KMS-11 (cell line): ENCODE data around the gene IL10.

ENCODE experiments used
- H2AFZ ChIP-seq: fragments of 200-600 bp; sonication (generic); 2 replicates; pipeline ENCODE4 v1.6.1; 2016; ENCODE audit warnings: antibody characterized with exemption, mixed run types, low read depth
- H3K27ac ChIP-seq: fragments of 200-600 bp; sonication (generic); 2 replicates; pipeline ENCODE4 v1.6.1; 2016; ENCODE audit warnings: mild to moderate bottlenecking, mixed run types
- H3K27me3 ChIP-seq: fragments of 200-600 bp; sonication (generic); 2 replicates; pipeline ENCODE4 v1.6.1; 2017; ENCODE audit warnings: mild to moderate bottlenecking, low read depth, mixed run types, moderate library complexity; ENCODE audit not compliant: insufficient read depth
- H3K36me3 ChIP-seq: fragments of 200-600 bp; sonication (generic); 2 replicates; pipeline ENCODE4 v1.6.1; 2017; ENCODE audit warnings: mild to moderate bottlenecking, mixed run types; ENCODE audit not compliant: insufficient read depth
- H3K4me1 ChIP-seq: fragments of 200-600 bp; sonication (generic); 2 replicates; pipeline ENCODE4 v1.6.1; 2016; ENCODE audit warnings: mild to moderate bottlenecking, low read depth, mixed run types; ENCODE audit not compliant: poor library complexity, severe bottlenecking
- H3K4me2 ChIP-seq: fragments of 200-600 bp; sonication (generic); 2 replicates; pipeline ENCODE4 v1.7.0; 2016; ENCODE audit warnings: mild to moderate bottlenecking, mixed run types
- H3K4me3 ChIP-seq: fragments of 200-600 bp; sonication (generic); IDR thresholded peaks from 2 replicates; pipeline ENCODE4 v1.6.1; 2017; ENCODE audit warnings: low read depth, low read length, mixed read lengths; ENCODE audit not compliant: insufficient read depth
- H3K79me2 ChIP-seq: fragments of 200-600 bp; sonication (generic); 2 replicates; pipeline ENCODE4 v1.6.1; 2016; ENCODE audit warnings: low read depth, mixed run types; ENCODE audit not compliant: insufficient read depth
- H3K9ac ChIP-seq: fragments of 200-600 bp; sonication (generic); 2 replicates; pipeline ENCODE4 v1.6.1; 2016; ENCODE audit warnings: mild to moderate bottlenecking, mixed run types
- H4K20me1 ChIP-seq: fragments of 200-600 bp; sonication (generic); 2 replicates; pipeline ENCODE4 v1.6.1; 2016; ENCODE audit warnings: mild to moderate bottlenecking, mixed run types; ENCODE audit not compliant: insufficient read depth
- TF ChIP-seq, protein P1 (sequence below): fragments of 200-600 bp; sonication (generic); conservative IDR thresholded peaks from 2 replicates; pipeline ENCODE4 v1.6.1; 2017; ENCODE audit warnings: low read depth, mild to moderate bottlenecking, antibody characterized with exemption, low read length, moderate library complexity, mixed read lengths

The IL10 gene

DNA sequence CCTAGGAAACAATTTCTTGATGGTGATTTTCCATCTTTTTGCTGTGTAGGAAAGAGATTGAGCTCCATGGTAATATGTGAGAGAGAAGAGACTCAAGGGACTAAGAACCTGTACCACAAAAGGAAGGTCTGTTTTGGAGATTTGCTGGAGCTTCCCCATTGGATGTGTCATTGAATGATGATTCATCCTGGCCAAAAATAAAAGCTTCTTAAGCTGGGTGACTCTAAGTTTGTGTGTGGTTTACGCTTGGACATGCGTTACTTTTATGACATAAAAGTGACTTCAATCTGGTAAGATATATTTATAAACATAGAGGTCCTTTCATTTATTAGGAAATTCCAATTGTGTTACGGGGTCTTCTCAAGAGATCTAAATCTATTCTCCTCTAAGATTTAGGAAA lies 19.2 kb downstream of the IL10 start:
- Histone ChIP-seq H3K79me2 (no peaks in the 10 kb centered on the region), H4K20me1 (no peaks in the 10 kb centered on the region), H3K36me3 (no peaks in the 10 kb centered on the region), H3K9ac (no peak overlapping the region), H3K27me3 (no peaks in the 10 kb centered on the region), H3K4me1 (no peaks in the 10 kb centered on the region), H3K4me3 (no peak overlapping the region), H2AFZ (no peak overlapping the region), H3K4me2 (no peak overlapping the region), H3K27ac (no peak overlapping the region)
- TF ChIP-seq, protein P1, sequence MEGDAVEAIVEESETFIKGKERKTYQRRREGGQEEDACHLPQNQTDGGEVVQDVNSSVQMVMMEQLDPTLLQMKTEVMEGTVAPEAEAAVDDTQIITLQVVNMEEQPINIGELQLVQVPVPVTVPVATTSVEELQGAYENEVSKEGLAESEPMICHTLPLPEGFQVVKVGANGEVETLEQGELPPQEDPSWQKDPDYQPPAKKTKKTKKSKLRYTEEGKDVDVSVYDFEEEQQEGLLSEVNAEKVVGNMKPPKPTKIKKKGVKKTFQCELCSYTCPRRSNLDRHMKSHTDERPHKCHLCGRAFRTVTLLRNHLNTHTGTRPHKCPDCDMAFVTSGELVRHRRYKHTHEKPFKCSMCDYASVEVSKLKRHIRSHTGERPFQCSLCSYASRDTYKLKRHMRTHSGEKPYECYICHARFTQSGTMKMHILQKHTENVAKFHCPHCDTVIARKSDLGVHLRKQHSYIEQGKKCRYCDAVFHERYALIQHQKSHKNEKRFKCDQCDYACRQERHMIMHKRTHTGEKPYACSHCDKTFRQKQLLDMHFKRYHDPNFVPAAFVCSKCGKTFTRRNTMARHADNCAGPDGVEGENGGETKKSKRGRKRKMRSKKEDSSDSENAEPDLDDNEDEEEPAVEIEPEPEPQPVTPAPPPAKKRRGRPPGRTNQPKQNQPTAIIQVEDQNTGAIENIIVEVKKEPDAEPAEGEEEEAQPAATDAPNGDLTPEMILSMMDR, result no peak

DNA sequence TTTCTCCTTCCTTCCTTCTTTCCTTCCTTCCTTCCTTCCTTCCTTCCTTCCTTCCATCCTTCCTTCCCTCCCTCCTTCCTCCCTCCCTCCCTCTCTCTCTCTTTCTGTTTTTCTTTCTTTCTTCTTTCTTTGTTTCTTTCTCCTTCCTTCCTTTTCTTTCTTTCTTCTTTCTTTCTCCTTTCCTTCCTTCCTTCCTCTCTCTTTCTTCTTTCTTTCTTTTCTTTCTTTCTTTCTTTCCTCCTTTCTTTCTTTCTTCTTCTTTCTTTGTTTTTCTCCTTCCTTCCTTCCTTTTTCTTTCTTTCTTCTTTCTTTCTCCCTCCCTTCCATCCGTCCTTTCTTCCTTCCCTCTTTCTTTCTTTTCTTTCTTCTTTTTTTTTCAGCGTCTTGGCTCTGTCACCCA lies 19.8 kb downstream of the IL10 start:
- no peaks in the 10 kb centered on the region for H3K4me1 ChIP-seq
- TF ChIP-seq, protein P1, result no peak
- no peak overlapping the region for H3K4me2 ChIP-seq
- H3K9ac ChIP-seq, result no peak overlapping the region
- H3K27ac ChIP-seq, result no peak overlapping the region
- no peaks in the 10 kb centered on the region for H4K20me1 ChIP-seq
- H3K27me3 ChIP-seq, result no peaks in the 10 kb centered on the region
- H3K79me2 ChIP-seq, result no peaks in the 10 kb centered on the region
- H3K4me3 ChIP-seq, result no peak overlapping the region
- H3K36me3 ChIP-seq, result no peaks in the 10 kb centered on the region
- H2AFZ ChIP-seq, result no peak overlapping the region

DNA sequence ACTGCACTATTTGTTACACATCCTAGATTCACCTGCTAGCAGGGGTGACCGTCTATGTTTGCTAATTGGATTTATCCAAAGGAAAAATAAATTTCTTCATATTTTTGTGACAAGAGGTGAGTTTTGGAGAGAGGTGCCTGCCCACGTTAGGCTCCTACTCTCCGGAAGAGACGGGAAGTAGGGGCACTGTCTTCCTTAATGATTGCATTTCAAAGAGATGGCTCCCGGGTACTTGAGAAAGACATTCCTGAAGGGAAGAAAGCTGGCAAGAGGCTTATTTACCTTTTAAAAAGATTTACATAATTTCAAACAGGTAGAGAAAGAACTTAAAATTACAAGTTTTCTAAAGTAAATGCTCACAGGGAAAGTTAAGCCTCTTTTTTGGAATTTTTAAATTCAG lies 20.4 kb downstream of the IL10 start:
- Histone ChIP-seq H3K4me3 (no peak overlapping the region), H4K20me1 (no peaks in the 10 kb centered on the region), H3K36me3 (no peaks in the 10 kb centered on the region), H3K27me3 (no peaks in the 10 kb centered on the region), H3K79me2 (no peaks in the 10 kb centered on the region), H3K27ac (no peak overlapping the region), H3K9ac (no peak overlapping the region), H3K4me1 (no peaks in the 10 kb centered on the region), H2AFZ (no peak overlapping the region), H3K4me2 (no peak overlapping the region)
- TF ChIP-seq, protein P1, result no peak

DNA sequence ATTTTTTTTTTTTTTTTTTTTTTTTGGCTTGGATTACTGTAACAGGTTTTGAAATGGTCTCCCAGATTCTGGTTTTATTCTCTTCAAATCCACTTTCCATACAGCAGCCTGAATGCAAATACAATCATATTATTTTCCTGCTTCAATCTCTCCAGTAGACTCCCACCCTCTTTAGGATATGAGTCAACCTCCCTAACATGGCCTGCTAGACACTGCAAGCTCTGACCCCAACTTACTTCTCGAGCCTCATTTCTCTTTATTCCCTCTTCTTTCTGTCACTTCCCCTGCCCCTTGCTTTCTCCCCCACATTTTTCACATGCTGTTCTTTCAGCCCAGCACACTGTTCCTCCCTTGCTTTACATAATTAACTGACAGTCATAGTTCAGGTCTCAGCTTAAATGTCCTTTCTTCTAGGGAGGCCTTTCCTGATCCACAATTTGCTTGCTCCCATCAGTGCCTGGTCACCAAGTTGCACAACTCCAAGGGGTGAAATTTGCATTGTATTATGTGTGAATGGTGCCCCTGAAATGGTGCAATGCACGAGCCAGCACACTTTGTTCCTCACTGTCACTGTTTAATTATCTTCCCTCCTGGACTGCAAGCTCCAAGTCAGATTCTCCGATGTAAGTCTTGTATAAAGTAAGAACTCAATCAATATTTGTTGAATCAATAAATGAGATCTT lies 23.8 kb downstream of the IL10 start:
- Histone ChIP-seq H3K4me1 (no peaks in the 10 kb centered on the region), H3K79me2 (no peaks in the 10 kb centered on the region), H3K4me2 (no peak overlapping the region), H3K27ac (no peak overlapping the region), H2AFZ (no peak overlapping the region), H3K9ac (no peak overlapping the region), H3K27me3 (no peaks in the 10 kb centered on the region), H3K4me3 (no peak overlapping the region), H3K36me3 (no peaks in the 10 kb centered on the region), H4K20me1 (no peaks in the 10 kb centered on the region)
- TF ChIP-seq, protein P1, result no peak
